WI38 (cell line): ENCODE results near the gene MC4R.

Experiments used
- H3K4me3 ChIP-seq: 2 replicates; pipeline ENCODE4 v1.5.1; 2011; ENCODE audit warnings: low read depth, mild to moderate bottlenecking, control low read depth, low read length
- CTCF ChIP-seq: IDR thresholded peaks from 2 replicates; pipeline ENCODE4 v1.5.1; 2012; ENCODE audit warnings: low read depth, mild to moderate bottlenecking, control low read depth, low read length

MC4R gene

GRCh38 chr18:60372132-60372531 is 443 bp downstream of the MC4R start:
- no peak overlapping the region for H3K4me3 ChIP-seq
- no peak for TF ChIP-seq CTCF

- no peak overlapping the region for H3K4me3 ChIP-seq
- no peak for TF ChIP-seq CTCF
These were observed 14.1 kb downstream of the MC4R start for GRCh38 chr18:60358516-60358915.

- TF ChIP-seq CTCF = no peak
- no peak overlapping the region for H3K4me3 ChIP-seq
These were observed 21.6 kb downstream of the MC4R start for GRCh38 chr18:60350941-60351340.

- TF ChIP-seq CTCF = no peak
- H3K4me3 ChIP-seq = no peak overlapping the region
These were observed 22.4 kb downstream of the MC4R start for GRCh38 chr18:60350150-60350549.

GRCh38 chr18:60347526-60348045 is 25.0 kb downstream of the MC4R start:
- H3K4me3 ChIP-seq = no peak overlapping the region
- no peak for TF ChIP-seq CTCF

GRCh38 chr18:60339018-60339417 is 33.6 kb downstream of the MC4R start:
- TF ChIP-seq CTCF = no peak

GRCh38 chr18:60331890-60332289 is 40.7 kb downstream of the MC4R start:
- TF ChIP-seq CTCF = no peak
- no peak overlapping the region for H3K4me3 ChIP-seq

More at GRCh38 chr18:60339018-60339417, 33.6 kb downstream of the MC4R start:
- no peak overlapping the region for H3K4me3 ChIP-seq
